Neural cell (in vitro differentiated cells): ENCODE measurements around the gene DNAJC3. TPM values are rescaled to one million over a fixed set of nuclear protein-coding genes. Genes with fewer than 3 reads are reported as not detected.

Experiments
- H2AFZ ChIP-seq: fragments of 200-600, 300-800 bp; sonication (generic), shearing (Covaris generic); 2 replicates; pipeline ENCODE4 v1.6.0; 2014; ENCODE audit warnings: low read depth, mild to moderate bottlenecking, antibody characterized with exemption, low read length, moderate library complexity
- H3F3A ChIP-seq: fragments of 200-600 bp; shearing (Covaris generic); 2 replicates; pipeline ENCODE4 v1.6.1; 2016; ENCODE audit warnings: mild to moderate bottlenecking, moderate library complexity, mixed read lengths, antibody characterized with exemption, low read length; ENCODE audit not compliant: insufficient read depth, poor library complexity, severe bottlenecking
- H3K27ac ChIP-seq: fragments of 200-600, 300-800 bp; sonication (generic), shearing (Covaris generic); 2 replicates; pipeline ENCODE4 v1.5.1; 2014; ENCODE audit warnings: mild to moderate bottlenecking, low read length, moderate library complexity
- H3K27me3 ChIP-seq: fragments of 300-800, 200-600 bp; sonication (generic), shearing (Covaris generic); 2 replicates; pipeline ENCODE4 v1.6.0; 2014; ENCODE audit warnings: mild to moderate bottlenecking, low read depth, low read length, moderate library complexity; ENCODE audit not compliant: insufficient read depth
- H3K36me3 ChIP-seq: fragments of 300-800, 200-600 bp; sonication (generic), shearing (Covaris generic); 2 replicates; pipeline ENCODE4 v1.5.1; 2014; ENCODE audit warnings: mild to moderate bottlenecking, antibody characterized with exemption, low read length, moderate library complexity; ENCODE audit not compliant: insufficient read depth
- H3K4me2 ChIP-seq: fragments of 300-800, 200-600 bp; sonication (generic), shearing (Covaris generic); 2 replicates; pipeline ENCODE4 v1.6.0; 2014; ENCODE audit warnings: mild to moderate bottlenecking, low read length
- H3K4me3 ChIP-seq: fragments of 300-800, 200-600 bp; sonication (generic), shearing (Covaris generic); 2 replicates; pipeline ENCODE4 v1.5.1; 2014; ENCODE audit warnings: mild to moderate bottlenecking, low read length, moderate library complexity
- H3K79me2 ChIP-seq: fragments of 200-600 bp; shearing (Covaris generic); replicated peaks from 2 replicates; pipeline ENCODE4 v1.6.0; 2014; ENCODE audit warnings: mild to moderate bottlenecking, low read length, moderate library complexity; ENCODE audit not compliant: insufficient read depth
- H3K9ac ChIP-seq: fragments of 300-800, 200-600 bp; sonication (generic), shearing (Covaris generic); 2 replicates; pipeline ENCODE4 v1.6.1; 2016; ENCODE audit warnings: mild to moderate bottlenecking, low read length, mixed read lengths
- H3K9me2 ChIP-seq: fragments of 200-600 bp; shearing (Covaris generic); 2 replicates; pipeline ENCODE4 v1.6.1; 2016; ENCODE audit warnings: mild to moderate bottlenecking, low read length, mixed read lengths; ENCODE audit not compliant: insufficient read depth
- H3K9me3 ChIP-seq: fragments of 200-600, 300-800 bp; sonication (generic), shearing (Covaris generic); 2 replicates; pipeline ENCODE4 v1.6.1; 2016; ENCODE audit warnings: mild to moderate bottlenecking, mixed run types, low read length, moderate library complexity, mixed read lengths
- H4K20me1 ChIP-seq: fragments of 200-600 bp; shearing (Covaris generic); 2 replicates; pipeline ENCODE4 v1.6.1; 2016; ENCODE audit warnings: mild to moderate bottlenecking, mixed run types; ENCODE audit not compliant: insufficient read depth
- EP300 ChIP-seq: fragments of 450-650 bp; conservative IDR thresholded peaks from 2 replicates; pipeline ENCODE4 v1.6.1; 2014; ENCODE audit warnings: antibody characterized with exemption, mild to moderate bottlenecking, moderate library complexity; ENCODE audit not compliant: poor library complexity, severe bottlenecking
- EZH2 ChIP-seq: fragments of 200-600, 300-800 bp; shearing (Covaris generic), sonication (generic); IDR thresholded peaks from 2 replicates; pipeline ENCODE4 v1.6.1; 2014; ENCODE audit warnings: antibody characterized with exemption, low read length, borderline replicate concordance, mild to moderate bottlenecking; ENCODE audit not compliant: insufficient read depth, poor library complexity, severe bottlenecking
- MXI1 ChIP-seq: fragments of 450-650 bp; conservative IDR thresholded peaks from 2 replicates; pipeline ENCODE4 v1.6.1; 2014; ENCODE audit warnings: antibody characterized with exemption, mild to moderate bottlenecking; ENCODE audit not compliant: poor library complexity, severe bottlenecking
- POLR2AphosphoS5 ChIP-seq: IDR thresholded peaks from 2 replicates; pipeline ENCODE4 v1.6.1; 2012
- RAD21 ChIP-seq: fragments of 450-650 bp; conservative IDR thresholded peaks from 2 replicates; pipeline ENCODE4 v1.6.1; 2014; ENCODE audit warnings: antibody characterized with exemption, mild to moderate bottlenecking, moderate library complexity
- SMC3 ChIP-seq: fragments of 450-650 bp; conservative IDR thresholded peaks from 2 replicates; pipeline ENCODE4 v1.6.1; 2014; ENCODE audit warnings: antibody characterized with exemption, mild to moderate bottlenecking, moderate library complexity; ENCODE audit not compliant: poor library complexity
- TAF1 ChIP-seq: IDR thresholded peaks from 2 replicates; pipeline ENCODE4 v1.6.1; 2012; ENCODE audit warnings: low read depth
- polyA plus RNA-seq: library from polyadenylated mRNA; depleted of rRNA; stranded (reverse); fragments of >200 nt; gene quantifications from 2 replicates; pipeline ENCODE4 v1.2.3, GENCODE V29; 2014
- TF ChIP-seq, protein P1 (sequence below): fragments of 450-650 bp; IDR thresholded peaks from 2 replicates; pipeline ENCODE4 v1.5.1; 2014; ENCODE audit warnings: antibody characterized with exemption, mild to moderate bottlenecking, moderate library complexity; ENCODE audit not compliant: poor library complexity, severe bottlenecking
- TF ChIP-seq, protein P2 (sequence below): IDR thresholded peaks from 2 replicates; pipeline ENCODE4 v1.6.1; 2012; ENCODE audit warnings: borderline replicate concordance

The DNAJC3 gene
- polyA plus RNA-seq, 1 donor from 2014 or later, result 8.2 TPM

DNA sequence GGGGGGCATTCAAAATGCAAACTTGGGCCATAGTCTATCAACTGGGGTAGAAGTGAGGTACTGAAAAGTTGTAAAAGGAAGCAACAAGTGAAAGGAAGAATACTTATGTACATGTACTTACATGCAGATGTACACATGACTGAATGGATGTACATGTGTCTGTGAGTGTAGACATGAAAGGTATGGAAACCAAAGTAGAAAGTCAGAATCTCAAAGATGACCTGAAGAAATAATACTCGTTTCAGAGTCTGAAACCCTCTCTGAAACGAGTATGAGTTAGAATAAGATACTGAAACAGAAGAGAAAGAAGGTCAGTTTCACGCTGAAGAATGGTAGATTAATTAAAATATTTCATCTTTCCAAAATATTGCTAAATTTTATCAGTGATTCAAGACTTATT lies 46.3 kb upstream of the DNAJC3 start:
- H2AFZ ChIP-seq, result no peak overlapping the region
- TF ChIP-seq TAF1, result no peak
- TF ChIP-seq SMC3, result no peak
- no peak for TF ChIP-seq MXI1
- no peak for TF ChIP-seq EZH2
- no peak for TF ChIP-seq POLR2AphosphoS5
- TF ChIP-seq, protein P1, sequence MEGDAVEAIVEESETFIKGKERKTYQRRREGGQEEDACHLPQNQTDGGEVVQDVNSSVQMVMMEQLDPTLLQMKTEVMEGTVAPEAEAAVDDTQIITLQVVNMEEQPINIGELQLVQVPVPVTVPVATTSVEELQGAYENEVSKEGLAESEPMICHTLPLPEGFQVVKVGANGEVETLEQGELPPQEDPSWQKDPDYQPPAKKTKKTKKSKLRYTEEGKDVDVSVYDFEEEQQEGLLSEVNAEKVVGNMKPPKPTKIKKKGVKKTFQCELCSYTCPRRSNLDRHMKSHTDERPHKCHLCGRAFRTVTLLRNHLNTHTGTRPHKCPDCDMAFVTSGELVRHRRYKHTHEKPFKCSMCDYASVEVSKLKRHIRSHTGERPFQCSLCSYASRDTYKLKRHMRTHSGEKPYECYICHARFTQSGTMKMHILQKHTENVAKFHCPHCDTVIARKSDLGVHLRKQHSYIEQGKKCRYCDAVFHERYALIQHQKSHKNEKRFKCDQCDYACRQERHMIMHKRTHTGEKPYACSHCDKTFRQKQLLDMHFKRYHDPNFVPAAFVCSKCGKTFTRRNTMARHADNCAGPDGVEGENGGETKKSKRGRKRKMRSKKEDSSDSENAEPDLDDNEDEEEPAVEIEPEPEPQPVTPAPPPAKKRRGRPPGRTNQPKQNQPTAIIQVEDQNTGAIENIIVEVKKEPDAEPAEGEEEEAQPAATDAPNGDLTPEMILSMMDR, result no peak
- TF ChIP-seq, protein P2, sequence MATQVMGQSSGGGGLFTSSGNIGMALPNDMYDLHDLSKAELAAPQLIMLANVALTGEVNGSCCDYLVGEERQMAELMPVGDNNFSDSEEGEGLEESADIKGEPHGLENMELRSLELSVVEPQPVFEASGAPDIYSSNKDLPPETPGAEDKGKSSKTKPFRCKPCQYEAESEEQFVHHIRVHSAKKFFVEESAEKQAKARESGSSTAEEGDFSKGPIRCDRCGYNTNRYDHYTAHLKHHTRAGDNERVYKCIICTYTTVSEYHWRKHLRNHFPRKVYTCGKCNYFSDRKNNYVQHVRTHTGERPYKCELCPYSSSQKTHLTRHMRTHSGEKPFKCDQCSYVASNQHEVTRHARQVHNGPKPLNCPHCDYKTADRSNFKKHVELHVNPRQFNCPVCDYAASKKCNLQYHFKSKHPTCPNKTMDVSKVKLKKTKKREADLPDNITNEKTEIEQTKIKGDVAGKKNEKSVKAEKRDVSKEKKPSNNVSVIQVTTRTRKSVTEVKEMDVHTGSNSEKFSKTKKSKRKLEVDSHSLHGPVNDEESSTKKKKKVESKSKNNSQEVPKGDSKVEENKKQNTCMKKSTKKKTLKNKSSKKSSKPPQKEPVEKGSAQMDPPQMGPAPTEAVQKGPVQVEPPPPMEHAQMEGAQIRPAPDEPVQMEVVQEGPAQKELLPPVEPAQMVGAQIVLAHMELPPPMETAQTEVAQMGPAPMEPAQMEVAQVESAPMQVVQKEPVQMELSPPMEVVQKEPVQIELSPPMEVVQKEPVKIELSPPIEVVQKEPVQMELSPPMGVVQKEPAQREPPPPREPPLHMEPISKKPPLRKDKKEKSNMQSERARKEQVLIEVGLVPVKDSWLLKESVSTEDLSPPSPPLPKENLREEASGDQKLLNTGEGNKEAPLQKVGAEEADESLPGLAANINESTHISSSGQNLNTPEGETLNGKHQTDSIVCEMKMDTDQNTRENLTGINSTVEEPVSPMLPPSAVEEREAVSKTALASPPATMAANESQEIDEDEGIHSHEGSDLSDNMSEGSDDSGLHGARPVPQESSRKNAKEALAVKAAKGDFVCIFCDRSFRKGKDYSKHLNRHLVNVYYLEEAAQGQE, result no peak
- no peak for TF ChIP-seq RAD21
- no peak for TF ChIP-seq EP300
- no peaks in the 10 kb centered on the region for H3K79me2 ChIP-seq
- H3K27ac ChIP-seq, result no peak overlapping the region
- H3K4me2 ChIP-seq, result no peak overlapping the region
- H3K9me2 ChIP-seq, result no peaks in the 10 kb centered on the region
- no peaks in the 10 kb centered on the region for H3K9me3 ChIP-seq
- H3K9ac ChIP-seq, result no peak overlapping the region
- H3K4me3 ChIP-seq, result no peak overlapping the region
- H3K36me3 ChIP-seq, result peaks cover 11% of the 10 kb centered on the region
- no peaks in the 10 kb centered on the region for H3F3A ChIP-seq
- no peaks in the 10 kb centered on the region for H3K27me3 ChIP-seq
- no peaks in the 10 kb centered on the region for H4K20me1 ChIP-seq

DNA sequence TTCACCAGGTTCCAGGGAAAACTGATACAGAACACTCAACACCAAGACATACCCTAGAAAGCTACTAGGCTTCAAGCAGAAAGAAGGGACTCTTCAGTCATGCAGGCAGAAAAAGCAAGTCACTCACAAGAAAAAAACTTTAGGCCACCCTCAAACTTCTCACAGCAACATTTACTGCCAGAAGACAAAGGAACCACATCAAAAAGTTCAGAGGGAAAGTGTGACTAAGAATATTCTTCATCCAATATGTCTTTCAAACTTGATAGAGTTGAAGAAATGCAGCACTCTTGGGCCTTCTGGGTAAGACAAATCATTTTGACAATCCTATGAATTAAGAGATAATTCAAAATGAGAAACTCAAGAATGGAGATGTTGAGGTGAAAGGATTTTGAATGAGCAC lies 40.1 kb upstream of the DNAJC3 start:
- Histone ChIP-seq H3K36me3 (peaks cover 9% of the 10 kb centered on the region), H3K9ac (no peak overlapping the region), H3K9me2 (no peaks in the 10 kb centered on the region)

More for the DNA sequence above, 40.1 kb upstream of the DNAJC3 start:
- Histone ChIP-seq H3K9me3 (no peaks in the 10 kb centered on the region), H3K27ac (no peak overlapping the region), H3K79me2 (no peaks in the 10 kb centered on the region), H2AFZ (no peak overlapping the region), H4K20me1 (no peaks in the 10 kb centered on the region), H3F3A (no peaks in the 10 kb centered on the region), H3K4me3 (no peak overlapping the region), H3K27me3 (no peaks in the 10 kb centered on the region), H3K4me2 (no peak overlapping the region)
- TF ChIP-seq EZH2 (no peak), POLR2AphosphoS5 (no peak), MXI1 (no peak), RAD21 (no peak), EP300 (no peak), TAF1 (no peak), SMC3 (no peak)
- TF ChIP-seq, protein P2, result no peak
- TF ChIP-seq, protein P1, result no peak
